ENCODE measurements around the gene ADRA2B. TPM values are rescaled to one million over a fixed set of nuclear protein-coding genes. Genes with fewer than 3 reads are reported as not detected.

Gene ADRA2B
- 0.03 to 0.09 TPM (median 0.08 TPM) in 4 of 5 replicates, not detected in the other for total RNA-seq (2022; extraction: Qiagen RNA extraction; ENCODE audit: low read depth)

DNA sequence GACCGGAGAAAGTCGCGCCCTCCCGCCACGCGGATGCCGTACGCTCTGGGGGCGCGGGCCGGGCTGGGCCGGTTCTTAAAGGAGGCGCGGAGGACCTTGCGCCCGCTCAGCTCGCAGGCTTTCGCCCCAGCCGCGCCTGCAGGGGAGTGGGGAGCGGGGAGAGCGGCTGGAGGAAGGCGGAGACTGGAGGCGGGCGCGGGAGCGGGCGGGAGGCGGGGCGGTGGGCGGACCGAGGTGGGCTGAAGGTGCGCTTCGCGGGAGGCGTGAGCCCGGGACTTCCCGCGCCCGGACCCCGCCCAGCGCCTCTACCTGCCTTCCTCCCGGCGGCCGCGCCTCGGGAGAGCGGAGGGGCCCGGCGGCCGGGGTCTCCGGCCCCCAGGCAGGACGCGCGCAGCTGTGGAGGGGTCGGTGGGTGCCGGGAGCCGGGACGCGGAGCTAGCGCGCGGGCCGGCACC is at the start of gene ADRA2B:
Gene ADRA2B, minus strand, starts transcription at position 148 of the 455 bp plus-strand sequence. CDS start 422 bp downstream, outside the sequence.

DNA sequence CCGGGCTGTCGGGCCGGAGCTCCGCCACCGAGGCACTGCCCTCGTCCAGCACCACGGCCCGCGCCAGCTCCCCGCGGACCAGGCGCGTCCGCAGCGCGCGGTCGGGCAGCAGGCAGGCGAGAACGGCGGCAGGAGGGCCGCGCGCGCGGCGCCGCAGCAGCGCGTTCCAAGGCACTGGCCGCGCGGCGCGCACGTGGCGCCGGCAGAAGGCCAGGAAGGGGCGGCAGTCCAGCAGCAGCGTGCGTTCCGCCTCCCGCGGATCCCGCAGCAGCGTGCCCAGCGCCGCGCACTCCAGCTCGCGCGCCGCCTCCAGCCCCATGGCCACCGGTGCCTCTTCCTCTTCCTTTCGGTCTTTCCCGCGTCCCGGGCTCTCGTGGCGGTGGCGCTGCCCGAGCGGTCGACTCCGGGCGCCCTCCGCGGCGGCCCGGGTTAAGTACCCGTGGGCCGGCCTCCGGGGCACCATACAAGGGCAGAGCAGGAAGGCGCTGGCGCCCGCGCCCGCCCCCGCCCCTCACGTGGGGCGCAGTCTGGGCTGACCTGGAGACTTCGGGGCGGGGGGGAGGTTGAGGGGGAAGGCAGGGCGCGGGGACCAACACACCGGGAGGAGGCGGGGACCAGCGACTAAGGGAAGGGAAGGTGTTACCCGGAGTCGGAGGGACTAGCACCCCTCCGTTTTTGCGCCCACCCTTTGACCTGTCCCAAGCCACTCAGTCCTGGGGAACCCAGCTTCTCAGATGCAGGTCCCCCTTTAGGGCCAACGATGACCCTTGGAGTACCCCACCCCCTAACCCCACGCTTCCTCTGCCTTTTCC is 28.9 kb upstream of the ADRA2B start, which contains the start of gene DUSP2:
Gene DUSP2, minus strand, starts transcription at position 405 of the 812 bp plus-strand sequence. Its CDS starts 86 bp downstream, at position 319.

DNA sequence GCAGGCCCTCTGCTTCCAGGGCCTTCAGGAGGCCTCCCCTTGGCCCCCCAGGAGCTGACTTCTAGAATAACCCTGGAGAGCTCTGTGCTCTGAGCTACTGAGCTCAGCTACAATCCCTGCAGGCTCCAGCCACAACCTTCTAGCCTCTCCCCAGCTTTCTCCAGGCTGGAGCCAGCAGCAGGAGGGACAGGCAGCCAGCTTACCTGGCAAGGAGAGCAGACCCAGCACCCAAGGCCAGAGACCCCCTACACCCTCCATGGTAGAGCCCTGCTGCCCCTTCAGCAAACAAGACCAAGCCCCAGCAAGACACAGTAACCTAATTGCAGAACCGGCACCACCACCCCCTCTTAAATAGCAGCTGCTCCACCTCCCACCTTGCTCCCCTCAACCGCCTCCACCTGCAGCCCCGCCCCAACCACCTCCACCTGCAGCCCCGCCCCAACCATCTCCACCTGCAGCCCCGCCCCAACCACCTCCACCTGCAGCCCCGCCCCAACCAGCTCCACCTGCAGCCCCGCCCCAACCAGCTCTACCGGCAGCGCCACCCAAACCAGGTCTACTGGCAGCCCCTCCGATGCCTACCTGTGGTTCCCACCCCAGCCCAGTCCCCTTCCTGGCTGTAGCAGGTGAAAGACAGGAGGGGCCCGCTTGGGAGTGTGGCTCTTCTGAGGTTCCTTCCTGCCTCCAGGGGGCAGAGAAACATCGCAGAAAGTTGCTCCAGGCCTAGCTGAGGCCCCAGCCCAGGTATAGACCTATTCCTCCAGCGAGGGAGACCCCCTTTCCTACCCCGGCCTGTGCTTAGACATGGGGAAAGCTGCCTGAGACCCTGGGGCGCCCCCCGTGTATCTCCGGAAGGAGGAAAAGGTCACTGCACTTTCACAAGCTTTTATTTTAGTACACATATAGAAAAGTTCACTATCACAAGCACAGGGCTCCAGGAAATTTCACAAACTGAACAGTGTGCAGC is 22.1 kb upstream of the ADRA2B start, which contains the start of gene ASTL:
Gene ASTL, minus strand, starts transcription at position 324 of the 967 bp plus-strand sequence. Its CDS starts 66 bp downstream, at position 258.

Other genes starting within 250 kb of the ADRA2B start
- 4.3 to 5.1 TPM (median 4.4 TPM) in 5 replicates for gene ANKRD36C, start 124.7 kb downstream of the ADRA2B start, total RNA-seq (2022; extraction: Qiagen RNA extraction; ENCODE audit: low read depth)
- gene GPAT2, start 81.7 kb downstream of the ADRA2B start, total RNA-seq (2022; extraction: Qiagen RNA extraction; ENCODE audit: low read depth) = not detected in 5 replicates
- gene ASTL, start 21.9 kb upstream of the ADRA2B start, total RNA-seq (2022; extraction: Qiagen RNA extraction; ENCODE audit: low read depth) = not detected in 5 replicates
- 0.20 to 0.57 TPM (median 0.51 TPM) in 5 replicates for gene DUSP2, start 28.9 kb upstream of the ADRA2B start, total RNA-seq (2022; extraction: Qiagen RNA extraction; ENCODE audit: low read depth)
- gene STARD7, start 92.3 kb upstream of the ADRA2B start, total RNA-seq (2022; extraction: Qiagen RNA extraction; ENCODE audit: low read depth) = 95.6 to 110 TPM (median 106 TPM) in 5 replicates
- gene TMEM127, start 149.4 kb upstream of the ADRA2B start, total RNA-seq (2022; extraction: Qiagen RNA extraction; ENCODE audit: low read depth) = 37.7 to 53.7 TPM (median 51.9 TPM) in 5 replicates
- 71.0 to 95.6 TPM (median 90.4 TPM) in 5 replicates for gene CIAO1, start 149.7 kb upstream of the ADRA2B start, total RNA-seq (2022; extraction: Qiagen RNA extraction; ENCODE audit: low read depth)
- gene SNRNP200, start 189.0 kb upstream of the ADRA2B start, total RNA-seq (2022; extraction: Qiagen RNA extraction; ENCODE audit: low read depth) = 121 to 138 TPM (median 132 TPM) in 5 replicates
- not detected in 5 replicates for gene ITPRIPL1, start 208.7 kb upstream of the ADRA2B start, total RNA-seq (2022; extraction: Qiagen RNA extraction; ENCODE audit: low read depth)
- 47.8 to 51.4 TPM (median 48.8 TPM) in 5 replicates for gene NCAPH, start 219.2 kb upstream of the ADRA2B start, total RNA-seq (2022; extraction: Qiagen RNA extraction; ENCODE audit: low read depth)